Uterus (tissue), 2 donors: ENCODE data around the gene SMARCA2.

Experiments used
- POLR2A ChIP-seq, 2 donors: fragments of 450-650 bp; IDR thresholded peaks; one replicate each; pipeline ENCODE4 v1.6.1; 2016; ENCODE audit warnings: antibody characterized with exemption in 2 of 2, mild to moderate bottlenecking in 1 of 2, moderate library complexity in 1 of 2
- TF ChIP-seq, protein P1 (sequence below), 4 experiments: fragments of 200-600 bp in 2 of 4; fragments of 450-650 bp in 2 of 4; sonication (generic) in 2 of 4; IDR thresholded peaks; one replicate each; pipeline ENCODE4 v1.5.1; 2016 to 2019; ENCODE audit warnings: antibody characterized with exemption in 4 of 4, mild to moderate bottlenecking in 2 of 4, moderate library complexity in 1 of 4

DNA sequence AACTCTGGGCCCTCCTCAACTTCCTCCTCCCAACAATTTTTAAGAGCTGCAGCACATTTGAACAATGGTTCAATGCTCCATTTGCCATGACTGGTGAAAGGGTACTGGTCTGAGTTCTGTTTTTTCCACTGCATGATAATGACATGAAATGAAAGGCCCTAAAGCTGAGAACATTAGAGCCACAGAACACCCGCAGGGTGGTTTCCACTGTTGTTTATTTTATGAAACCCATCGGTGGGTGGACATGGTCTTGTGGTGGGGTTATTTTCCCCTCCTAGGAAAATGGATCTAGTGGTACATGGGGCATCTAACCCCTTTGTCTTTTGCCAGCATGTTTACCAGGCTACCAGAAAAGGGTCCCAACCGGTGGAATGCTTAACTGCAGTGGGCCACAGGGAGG, 71.8 kb downstream of the SMARCA2 start:
- TF ChIP-seq, protein P1, sequence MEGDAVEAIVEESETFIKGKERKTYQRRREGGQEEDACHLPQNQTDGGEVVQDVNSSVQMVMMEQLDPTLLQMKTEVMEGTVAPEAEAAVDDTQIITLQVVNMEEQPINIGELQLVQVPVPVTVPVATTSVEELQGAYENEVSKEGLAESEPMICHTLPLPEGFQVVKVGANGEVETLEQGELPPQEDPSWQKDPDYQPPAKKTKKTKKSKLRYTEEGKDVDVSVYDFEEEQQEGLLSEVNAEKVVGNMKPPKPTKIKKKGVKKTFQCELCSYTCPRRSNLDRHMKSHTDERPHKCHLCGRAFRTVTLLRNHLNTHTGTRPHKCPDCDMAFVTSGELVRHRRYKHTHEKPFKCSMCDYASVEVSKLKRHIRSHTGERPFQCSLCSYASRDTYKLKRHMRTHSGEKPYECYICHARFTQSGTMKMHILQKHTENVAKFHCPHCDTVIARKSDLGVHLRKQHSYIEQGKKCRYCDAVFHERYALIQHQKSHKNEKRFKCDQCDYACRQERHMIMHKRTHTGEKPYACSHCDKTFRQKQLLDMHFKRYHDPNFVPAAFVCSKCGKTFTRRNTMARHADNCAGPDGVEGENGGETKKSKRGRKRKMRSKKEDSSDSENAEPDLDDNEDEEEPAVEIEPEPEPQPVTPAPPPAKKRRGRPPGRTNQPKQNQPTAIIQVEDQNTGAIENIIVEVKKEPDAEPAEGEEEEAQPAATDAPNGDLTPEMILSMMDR (IDR thresholded peaks at IDR 0.05), result no peak
- TF ChIP-seq POLR2A (IDR thresholded peaks at IDR 0.05), result no peak
